GM19467 (cell line): Measurements from ENCODE around the gene ESYT3.

ENCODE experiments used
- ATAC-seq: cut with Tn5 transposase; IDR thresholded peaks from one replicate; pipeline ENCODE4 v1.9.1; 2021; ENCODE audit warnings: mild to moderate bottlenecking, moderate library complexity; ENCODE audit not compliant: unreplicated experiment

Gene ESYT3

GRCh38 chr3:138434276-138434874, at the start of gene ESYT3:
TSS of gene ESYT3 (plus strand) at chr3:138434616. CDS start at chr3:138434799, 183 bp downstream.
- no peak for ATAC-seq

- no peak for ATAC-seq
These were observed 49.4 kb upstream of the ESYT3 start for GRCh38 chr3:138384976-138385375.

- ATAC-seq: no peak
These were observed 45.2 kb upstream of the ESYT3 start for GRCh38 chr3:138389144-138389601.

GRCh38 chr3:138389841-138390581, 44.4 kb upstream of the ESYT3 start:
- ATAC-seq: no peak

- no peak for ATAC-seq
These were observed 43.9 kb upstream of the ESYT3 start for GRCh38 chr3:138390582-138390932.

- no peak for ATAC-seq
These were observed 40.3 kb upstream of the ESYT3 start for GRCh38 chr3:138394156-138394555.

GRCh38 chr3:138394686-138395085, 39.7 kb upstream of the ESYT3 start:
- no peak for ATAC-seq

GRCh38 chr3:138395865-138396751, 38.3 kb upstream of the ESYT3 start:
- no peak for ATAC-seq

GRCh38 chr3:138396752-138397410, 37.5 kb upstream of the ESYT3 start:
- no peak for ATAC-seq

- ATAC-seq: no peak
These were observed 36.4 kb upstream of the ESYT3 start for GRCh38 chr3:138397983-138398382.

GRCh38 chr3:138398791-138399575, 35.4 kb upstream of the ESYT3 start:
- no peak for ATAC-seq

GRCh38 chr3:138399766-138400165, 34.6 kb upstream of the ESYT3 start:
- no peak for ATAC-seq

GRCh38 chr3:138400651-138401070, 33.8 kb upstream of the ESYT3 start:
- ATAC-seq: no peak

- no peak for ATAC-seq
These were observed 32.6 kb upstream of the ESYT3 start for GRCh38 chr3:138401834-138402233.

- ATAC-seq: no peak
These were observed 30.3 kb upstream of the ESYT3 start for GRCh38 chr3:138404121-138404520.

GRCh38 chr3:138405001-138405400, 29.4 kb upstream of the ESYT3 start:
- no peak for ATAC-seq

- ATAC-seq: no peak
These were observed 28.9 kb upstream of the ESYT3 start for GRCh38 chr3:138405486-138405885.

GRCh38 chr3:138406606-138407005, 27.8 kb upstream of the ESYT3 start:
- ATAC-seq: no peak

- no peak for ATAC-seq
These were observed 27.0 kb upstream of the ESYT3 start for GRCh38 chr3:138407236-138407907.
